ENCODE data around the gene OBSCN.

DNA sequence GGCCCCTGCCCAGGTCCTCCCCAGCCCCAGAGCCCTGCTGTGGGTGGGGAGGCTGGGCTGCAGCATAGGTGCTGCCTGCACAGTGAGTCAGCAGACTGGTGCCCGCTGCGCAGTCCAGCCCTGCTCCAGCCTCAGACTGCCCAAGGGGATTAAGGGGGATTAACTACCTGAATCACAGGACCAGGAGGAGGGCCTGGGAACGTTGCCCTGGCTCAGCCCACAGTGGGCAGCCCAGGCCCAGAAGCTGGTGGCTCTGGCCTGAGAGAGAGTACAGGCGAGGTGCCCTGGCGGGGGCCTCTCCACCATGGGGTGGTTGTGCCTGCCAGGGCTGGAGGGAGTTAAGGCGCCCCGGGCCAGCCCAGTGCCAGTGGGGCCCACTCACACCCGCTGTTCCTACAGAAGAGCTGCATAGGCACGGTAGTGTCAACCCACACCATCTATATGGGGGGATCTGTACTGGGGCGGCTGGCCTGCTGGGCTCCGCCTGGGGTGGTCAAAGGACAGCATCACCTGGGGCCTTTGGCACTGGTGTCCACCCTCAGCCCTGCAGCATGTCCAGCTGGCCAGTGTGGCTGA, 2.3 kb downstream of the OBSCN start:
- no peak for TF ChIP-seq EZH2 (IDR thresholded peaks at IDR 0.05; ENCODE audit: borderline replicate concordance, low read length)
- TF ChIP-seq, protein P1, sequence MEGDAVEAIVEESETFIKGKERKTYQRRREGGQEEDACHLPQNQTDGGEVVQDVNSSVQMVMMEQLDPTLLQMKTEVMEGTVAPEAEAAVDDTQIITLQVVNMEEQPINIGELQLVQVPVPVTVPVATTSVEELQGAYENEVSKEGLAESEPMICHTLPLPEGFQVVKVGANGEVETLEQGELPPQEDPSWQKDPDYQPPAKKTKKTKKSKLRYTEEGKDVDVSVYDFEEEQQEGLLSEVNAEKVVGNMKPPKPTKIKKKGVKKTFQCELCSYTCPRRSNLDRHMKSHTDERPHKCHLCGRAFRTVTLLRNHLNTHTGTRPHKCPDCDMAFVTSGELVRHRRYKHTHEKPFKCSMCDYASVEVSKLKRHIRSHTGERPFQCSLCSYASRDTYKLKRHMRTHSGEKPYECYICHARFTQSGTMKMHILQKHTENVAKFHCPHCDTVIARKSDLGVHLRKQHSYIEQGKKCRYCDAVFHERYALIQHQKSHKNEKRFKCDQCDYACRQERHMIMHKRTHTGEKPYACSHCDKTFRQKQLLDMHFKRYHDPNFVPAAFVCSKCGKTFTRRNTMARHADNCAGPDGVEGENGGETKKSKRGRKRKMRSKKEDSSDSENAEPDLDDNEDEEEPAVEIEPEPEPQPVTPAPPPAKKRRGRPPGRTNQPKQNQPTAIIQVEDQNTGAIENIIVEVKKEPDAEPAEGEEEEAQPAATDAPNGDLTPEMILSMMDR (conservative IDR thresholded peaks at IDR 0.05 in 1 of 2, IDR thresholded peaks at IDR 0.05 in 1 of 2; ENCODE audit: extremely low read depth in 1 of 2, insufficient read depth in 1 of 2, low read depth in 1 of 2, low read length in 2 of 2): no peak

Data from mammary epithelial cell (primary cell).